Activated CD8-positive, alpha-beta memory T cell treated with anti-CD3 and anti-CD28 coated beads for 24 hours (primary cell): ENCODE measurements around the gene OR4C5.
"Not testable (repeated sequence)": the region's sequence is repeated elsewhere in the genome, so short reads cannot be mapped to it uniquely, and the experiment has no call there.

Experiments used
- DNase-seq: peaks from one replicate; pipeline ENCODE4 v3.0.0-alpha.2; 2020

OR4C5 gene

DNA sequence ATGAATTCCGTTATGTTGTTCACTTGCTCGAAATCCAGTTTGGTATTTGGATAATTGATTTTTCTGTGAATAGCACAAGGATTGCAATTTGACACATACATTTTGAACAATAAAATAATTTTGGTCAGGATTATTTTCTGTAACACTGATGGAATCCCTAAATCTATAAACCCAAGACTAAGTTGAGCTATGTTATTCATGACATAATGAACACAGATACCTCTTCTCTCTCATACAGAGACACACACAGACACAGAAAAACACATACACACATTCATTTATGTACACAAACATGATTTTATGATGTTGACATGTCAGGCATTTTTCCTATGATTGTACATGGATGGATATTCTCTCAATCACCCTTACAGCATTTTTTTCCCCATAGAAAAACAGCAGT, at the start of gene OR4C5:
Gene OR4C5, minus strand, starts transcription at position 101 of the 400 bp plus-strand sequence. Its CDS starts 0 bp downstream, at position 101.
- DNase-seq, result no peak

DNA sequence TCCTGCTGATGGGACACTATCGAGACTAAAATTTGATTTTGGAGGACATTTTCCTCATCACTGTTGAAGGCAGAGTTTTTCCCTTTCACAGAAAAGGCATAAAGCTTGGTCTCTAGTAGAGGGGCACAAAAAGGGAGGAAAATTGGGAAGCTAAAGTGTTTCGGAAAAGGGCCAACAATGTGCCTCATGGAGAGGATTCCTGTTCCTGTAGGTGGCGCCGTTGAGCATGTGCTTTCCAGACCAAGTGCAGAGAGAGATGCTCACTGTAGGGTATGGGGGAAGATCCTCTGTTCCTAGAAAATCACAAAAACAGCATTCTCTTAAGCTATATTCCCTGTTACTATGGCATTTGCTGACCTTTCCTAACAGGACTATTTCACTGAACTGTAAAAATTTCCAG, 18.4 kb upstream of the OR4C5 start:
- DNase-seq, result no peak

GRCh38 chr11:48384151-48384550, 17.9 kb upstream of the OR4C5 start:
- not testable (repeated sequence) for DNase-seq

GRCh38 chr11:48361289-48361688, 5.0 kb downstream of the OR4C5 start:
- not testable (repeated sequence) for DNase-seq

GRCh38 chr11:48354677-48355076, 11.6 kb downstream of the OR4C5 start:
- DNase-seq, result no peak

DNA sequence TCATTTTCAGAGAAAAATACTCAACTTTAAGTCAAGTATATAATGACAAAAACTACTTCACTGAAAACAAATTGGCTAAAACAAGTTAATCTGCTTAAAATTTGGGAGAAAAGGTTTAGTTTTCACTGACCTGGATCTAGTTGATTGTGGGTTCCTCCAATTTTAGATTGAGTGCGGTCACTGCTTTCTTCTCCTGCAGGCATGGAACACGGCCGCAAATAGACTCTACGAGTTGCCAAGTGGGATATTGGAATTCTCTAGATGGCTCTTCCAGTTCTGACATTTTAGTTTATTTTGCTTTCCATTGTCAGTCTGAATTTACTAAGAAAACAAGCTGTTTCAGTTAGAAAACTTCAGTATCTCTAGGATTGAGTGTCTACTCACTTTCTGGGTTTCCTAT, 12.3 kb downstream of the OR4C5 start:
- no peak for DNase-seq

DNA sequence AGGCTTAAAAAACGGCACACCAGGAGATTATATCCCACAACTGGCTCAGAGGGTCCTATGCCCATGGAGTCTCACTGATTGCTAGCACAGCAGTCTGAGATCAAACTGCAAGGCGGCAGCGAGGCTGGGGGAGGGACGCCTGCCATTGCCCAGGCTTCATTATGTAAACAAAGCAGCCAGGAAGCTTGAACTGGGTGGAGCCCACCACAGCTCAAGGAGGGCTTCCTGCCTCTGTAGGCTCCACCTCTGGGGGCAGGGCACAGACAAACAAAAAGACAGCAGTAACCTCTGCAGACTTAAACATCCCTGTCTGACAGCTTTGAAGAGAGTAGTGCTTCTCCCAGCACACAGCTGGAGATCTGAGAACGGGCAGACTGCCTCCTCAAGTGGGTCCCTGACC, 20.0 kb downstream of the OR4C5 start:
- DNase-seq, result not testable (repeated sequence)

- not testable (repeated sequence) for DNase-seq
Measured at GRCh38 chr11:48342505-48342904, 23.8 kb downstream of the OR4C5 start.

DNA sequence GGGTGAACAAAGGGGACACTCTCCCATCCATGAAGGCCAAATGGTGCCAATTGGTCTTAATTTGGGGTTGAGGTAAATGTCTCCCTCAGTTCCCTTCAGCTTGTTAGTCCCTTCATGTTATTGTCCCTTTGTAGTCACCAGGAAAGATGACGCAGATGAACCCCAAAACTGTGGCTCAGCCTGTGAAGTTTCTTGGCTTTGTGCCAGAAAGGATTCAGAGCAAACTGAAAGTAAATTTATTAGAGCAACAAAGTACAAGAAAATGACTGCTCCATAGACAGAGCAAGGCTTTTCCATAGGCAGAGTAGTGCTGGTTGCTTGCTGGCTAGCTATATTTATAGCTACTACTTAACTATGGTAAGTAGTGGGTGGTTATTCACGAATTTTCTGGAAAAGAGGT, 24.8 kb downstream of the OR4C5 start:
- DNase-seq, result no peak

- not testable (repeated sequence) for DNase-seq
Measured at GRCh38 chr11:48324620-48325019, 41.6 kb downstream of the OR4C5 start, which contains the start of gene OR4C3. Gene OR4C3 (plus strand): TSS chr11:48324920. CDS start chr11:48325022, 102 bp downstream.

- not testable (repeated sequence) for DNase-seq
Measured at GRCh38 chr11:48319813-48320212, 46.5 kb downstream of the OR4C5 start.
